HEK293 (cell line): Measurements from ENCODE around the gene LEPR.

Experiments
- HOXA7 ChIP-seq: sonication (generic); formaldehyde crosslinking; IDR thresholded peaks from 2 replicates; pipeline ENCODE4 v1.8.1; 2022; ENCODE audit warnings: missing genetic modification reagents, borderline replicate concordance
- TCF7L2 ChIP-seq: IDR thresholded peaks from 2 replicates; pipeline ENCODE4 v1.6.1; 2011; ENCODE audit warnings: low read depth, mild to moderate bottlenecking, inconsistent platforms, low read length, moderate library complexity, borderline replicate concordance
- YY1 ChIP-seq: fragments of 450-650 bp; formaldehyde crosslinking; IDR thresholded peaks from 2 replicates; pipeline ENCODE4 v1.5.1; 2018; ENCODE audit warnings: missing biosample characterization, missing genetic modification characterization
- ZNF10 ChIP-seq: fragments of 450-650 bp; formaldehyde crosslinking; IDR thresholded peaks from 2 replicates; pipeline ENCODE4 v1.5.1; 2017; ENCODE audit warnings: missing biosample characterization, missing genetic modification characterization
- ZNF114 ChIP-seq: fragments of 450-650 bp; formaldehyde crosslinking; IDR thresholded peaks from 2 replicates; pipeline ENCODE4 v1.5.0; 2017; ENCODE audit warnings: missing biosample characterization, missing genetic modification characterization
- ZNF302 ChIP-seq: fragments of 450-650 bp; formaldehyde crosslinking; IDR thresholded peaks from 2 replicates; pipeline ENCODE4 v1.5.1; 2016; ENCODE audit warnings: missing biosample characterization, missing genetic modification characterization, low read depth
- TF ChIP-seq, protein P1 (sequence below): fragments of 450-650 bp; formaldehyde crosslinking; IDR thresholded peaks from 2 replicates; pipeline ENCODE4 v1.5.1; 2016; ENCODE audit warnings: missing biosample characterization, missing genetic modification characterization
- TF ChIP-seq, protein P2 (sequence below): fragments of 450-650 bp; formaldehyde crosslinking; IDR thresholded peaks from 2 replicates; pipeline ENCODE4 v1.5.1; 2016; ENCODE audit warnings: missing biosample characterization, missing genetic modification characterization

DNA sequence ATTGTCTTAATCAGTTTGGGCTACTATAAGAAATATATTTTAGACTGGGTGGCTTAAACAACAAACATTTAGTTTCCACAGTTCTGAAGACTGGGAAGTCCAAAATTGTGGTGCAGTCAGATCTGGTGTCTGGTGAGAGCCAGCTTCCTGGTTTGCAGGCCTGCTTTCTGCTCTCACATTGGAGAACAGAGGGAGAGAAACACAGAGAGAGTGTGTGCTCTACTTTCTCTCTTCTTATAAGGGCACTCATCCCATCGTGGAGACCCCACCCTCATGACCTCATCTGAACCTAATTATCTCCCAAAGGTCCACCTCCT is 4.1 kb downstream of the LEPR start:
- TF ChIP-seq, protein P1, sequence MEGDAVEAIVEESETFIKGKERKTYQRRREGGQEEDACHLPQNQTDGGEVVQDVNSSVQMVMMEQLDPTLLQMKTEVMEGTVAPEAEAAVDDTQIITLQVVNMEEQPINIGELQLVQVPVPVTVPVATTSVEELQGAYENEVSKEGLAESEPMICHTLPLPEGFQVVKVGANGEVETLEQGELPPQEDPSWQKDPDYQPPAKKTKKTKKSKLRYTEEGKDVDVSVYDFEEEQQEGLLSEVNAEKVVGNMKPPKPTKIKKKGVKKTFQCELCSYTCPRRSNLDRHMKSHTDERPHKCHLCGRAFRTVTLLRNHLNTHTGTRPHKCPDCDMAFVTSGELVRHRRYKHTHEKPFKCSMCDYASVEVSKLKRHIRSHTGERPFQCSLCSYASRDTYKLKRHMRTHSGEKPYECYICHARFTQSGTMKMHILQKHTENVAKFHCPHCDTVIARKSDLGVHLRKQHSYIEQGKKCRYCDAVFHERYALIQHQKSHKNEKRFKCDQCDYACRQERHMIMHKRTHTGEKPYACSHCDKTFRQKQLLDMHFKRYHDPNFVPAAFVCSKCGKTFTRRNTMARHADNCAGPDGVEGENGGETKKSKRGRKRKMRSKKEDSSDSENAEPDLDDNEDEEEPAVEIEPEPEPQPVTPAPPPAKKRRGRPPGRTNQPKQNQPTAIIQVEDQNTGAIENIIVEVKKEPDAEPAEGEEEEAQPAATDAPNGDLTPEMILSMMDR (tag by site-specific recombination) = no peak
- TF ChIP-seq YY1 (tag by site-specific recombination) (no peak), ZNF10 (tag by site-specific recombination) (no peak), TCF7L2 (no peak), ZNF302 (tag by site-specific recombination) (no peak), ZNF114 (tag by site-specific recombination) (no peak), HOXA7 (no peak)
- TF ChIP-seq, protein P2, sequence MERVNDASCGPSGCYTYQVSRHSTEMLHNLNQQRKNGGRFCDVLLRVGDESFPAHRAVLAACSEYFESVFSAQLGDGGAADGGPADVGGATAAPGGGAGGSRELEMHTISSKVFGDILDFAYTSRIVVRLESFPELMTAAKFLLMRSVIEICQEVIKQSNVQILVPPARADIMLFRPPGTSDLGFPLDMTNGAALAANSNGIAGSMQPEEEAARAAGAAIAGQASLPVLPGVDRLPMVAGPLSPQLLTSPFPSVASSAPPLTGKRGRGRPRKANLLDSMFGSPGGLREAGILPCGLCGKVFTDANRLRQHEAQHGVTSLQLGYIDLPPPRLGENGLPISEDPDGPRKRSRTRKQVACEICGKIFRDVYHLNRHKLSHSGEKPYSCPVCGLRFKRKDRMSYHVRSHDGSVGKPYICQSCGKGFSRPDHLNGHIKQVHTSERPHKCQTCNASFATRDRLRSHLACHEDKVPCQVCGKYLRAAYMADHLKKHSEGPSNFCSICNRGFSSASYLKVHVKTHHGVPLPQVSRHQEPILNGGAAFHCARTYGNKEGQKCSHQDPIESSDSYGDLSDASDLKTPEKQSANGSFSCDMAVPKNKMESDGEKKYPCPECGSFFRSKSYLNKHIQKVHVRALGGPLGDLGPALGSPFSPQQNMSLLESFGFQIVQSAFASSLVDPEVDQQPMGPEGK (tag by site-specific recombination) = no peak
